Measurements from ENCODE around the gene TPCN2. TPM values are rescaled to one million over a fixed set of nuclear protein-coding genes. Genes with fewer than 3 reads are reported as not detected.

Gene TPCN2
- total and polyA plus RNA-seq, 9 of the 15 experiments (the other 6 are each of a cell fraction or from before 2014, with no cell fraction given) = 0.66 to 10.2 (median 4.6) TPM

GRCh38 chr11:69180226-69180625, 131.5 kb downstream of the TPCN2 start (continued):
- TF ChIP-seq, protein P1, sequence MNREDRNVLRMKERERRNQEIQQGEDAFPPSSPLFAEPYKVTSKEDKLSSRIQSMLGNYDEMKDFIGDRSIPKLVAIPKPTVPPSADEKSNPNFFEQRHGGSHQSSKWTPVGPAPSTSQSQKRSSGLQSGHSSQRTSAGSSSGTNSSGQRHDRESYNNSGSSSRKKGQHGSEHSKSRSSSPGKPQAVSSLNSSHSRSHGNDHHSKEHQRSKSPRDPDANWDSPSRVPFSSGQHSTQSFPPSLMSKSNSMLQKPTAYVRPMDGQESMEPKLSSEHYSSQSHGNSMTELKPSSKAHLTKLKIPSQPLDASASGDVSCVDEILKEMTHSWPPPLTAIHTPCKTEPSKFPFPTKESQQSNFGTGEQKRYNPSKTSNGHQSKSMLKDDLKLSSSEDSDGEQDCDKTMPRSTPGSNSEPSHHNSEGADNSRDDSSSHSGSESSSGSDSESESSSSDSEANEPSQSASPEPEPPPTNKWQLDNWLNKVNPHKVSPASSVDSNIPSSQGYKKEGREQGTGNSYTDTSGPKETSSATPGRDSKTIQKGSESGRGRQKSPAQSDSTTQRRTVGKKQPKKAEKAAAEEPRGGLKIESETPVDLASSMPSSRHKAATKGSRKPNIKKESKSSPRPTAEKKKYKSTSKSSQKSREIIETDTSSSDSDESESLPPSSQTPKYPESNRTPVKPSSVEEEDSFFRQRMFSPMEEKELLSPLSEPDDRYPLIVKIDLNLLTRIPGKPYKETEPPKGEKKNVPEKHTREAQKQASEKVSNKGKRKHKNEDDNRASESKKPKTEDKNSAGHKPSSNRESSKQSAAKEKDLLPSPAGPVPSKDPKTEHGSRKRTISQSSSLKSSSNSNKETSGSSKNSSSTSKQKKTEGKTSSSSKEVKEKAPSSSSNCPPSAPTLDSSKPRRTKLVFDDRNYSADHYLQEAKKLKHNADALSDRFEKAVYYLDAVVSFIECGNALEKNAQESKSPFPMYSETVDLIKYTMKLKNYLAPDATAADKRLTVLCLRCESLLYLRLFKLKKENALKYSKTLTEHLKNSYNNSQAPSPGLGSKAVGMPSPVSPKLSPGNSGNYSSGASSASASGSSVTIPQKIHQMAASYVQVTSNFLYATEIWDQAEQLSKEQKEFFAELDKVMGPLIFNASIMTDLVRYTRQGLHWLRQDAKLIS (CRISPR knock-in tag; IDR thresholded peaks at IDR 0.05) = no peak
- TF ChIP-seq CBX3 (IDR thresholded peaks at IDR 0.05; ENCODE audit: borderline replicate concordance in 1 of 2, low read length in 2 of 2) = no peak

DNA sequence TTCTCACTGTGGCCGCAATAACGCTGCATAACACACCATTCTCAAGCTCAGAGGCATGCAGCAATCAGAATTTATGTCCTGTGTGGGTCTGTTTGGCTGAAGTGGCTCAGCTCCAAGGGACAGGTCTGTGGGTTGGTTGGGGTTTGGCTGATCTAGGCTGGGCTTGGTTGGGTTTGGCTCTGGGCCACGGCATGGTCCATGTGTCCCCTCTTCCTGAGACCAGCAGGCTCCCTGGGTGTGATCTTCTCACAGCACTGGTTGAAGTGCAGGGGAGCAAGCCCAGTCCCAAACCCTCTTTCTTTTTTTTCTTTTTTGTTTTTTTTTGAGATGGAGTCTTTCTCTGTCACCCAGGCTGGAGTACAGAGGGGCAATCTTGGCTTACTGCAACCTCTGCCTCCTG, 132.0 kb downstream of the TPCN2 start:
- intact Hi-C loops (cut with micrococcal nuclease) (no loop called here), in situ Hi-C loops (cut with MboI) (no loop called here)
- Histone ChIP-seq H3K9me1 (ENCODE audit: control insufficient read depth, insufficient read depth, low read length) (no peaks in the 10 kb centered on the region), H3K27me3 (ENCODE audit: control insufficient read depth in 2 of 2, insufficient read depth in 2 of 2, low read length in 2 of 2) (peaks cover 12 to 54% of the 10 kb centered on the region in 2 experiments), H3K9me3 (replicated peaks; ENCODE audit: control insufficient read depth, insufficient read depth, low read depth, low read length) (peaks cover 2% of the 10 kb centered on the region; the same call in 1 of the 2 replicates), H3K27ac (ENCODE audit: extremely low read depth, low read depth, low read length) (no peak overlapping the region), H3K4me2 (ENCODE audit: insufficient read depth, low read length) (no peak overlapping the region), H3K4me1 (replicated peaks in 1 of 2; ENCODE audit: control insufficient read depth in 2 of 2, insufficient read depth in 2 of 2, low read length in 2 of 2) (peaks cover 0 to 4% of the 10 kb centered on the region in 2 experiments; a peak in 2 of 5 replicates), H4K20me1 (replicated peaks; ENCODE audit: control insufficient read depth, insufficient read depth, low read length) (no peaks in the 10 kb centered on the region), H2AFZ (ENCODE audit: low read depth, low read length) (no peak overlapping the region), H3K36me3 (ENCODE audit: control insufficient read depth, insufficient read depth, low read length) (no peaks in the 10 kb centered on the region), H3K9ac (ENCODE audit: insufficient read depth in 1 of 2, low read depth in 2 of 2, low read length in 2 of 2) (no peak overlapping the region), H3K4me3 (no peak overlapping the region), H3K79me2 (ENCODE audit: control insufficient read depth, insufficient read depth, low read length) (no peaks in the 10 kb centered on the region)
- 0% methylated on average over 3 of the region's 3 CpGs for WGBS (ENCODE audit: insufficient coverage, low coverage, missing lambda C conversion rate)
- TF ChIP-seq RFX1 (IDR thresholded peaks at IDR 0.05) (no peak), NFIC (IDR thresholded peaks at IDR 0.05) (peak; percentile 28; the same call in 1 of the 2 replicates)
- no TSS peak for BruUV-seq (replicated peaks)
- no peak for ATAC-seq
- CTCF ChIA-PET (ENCODE audit: low intra/inter-chr PET ratio) = no interaction called here
- no peak for FAIRE-seq
- POLR2A ChIA-PET = no interaction called here
- DNase-seq (ENCODE audit: extremely low read depth in 1 of 4, low spot score in 3 of 4) = no peak

All from K562 (cell line).